ENCODE measurements around the gene A3GALT2.

DNA sequence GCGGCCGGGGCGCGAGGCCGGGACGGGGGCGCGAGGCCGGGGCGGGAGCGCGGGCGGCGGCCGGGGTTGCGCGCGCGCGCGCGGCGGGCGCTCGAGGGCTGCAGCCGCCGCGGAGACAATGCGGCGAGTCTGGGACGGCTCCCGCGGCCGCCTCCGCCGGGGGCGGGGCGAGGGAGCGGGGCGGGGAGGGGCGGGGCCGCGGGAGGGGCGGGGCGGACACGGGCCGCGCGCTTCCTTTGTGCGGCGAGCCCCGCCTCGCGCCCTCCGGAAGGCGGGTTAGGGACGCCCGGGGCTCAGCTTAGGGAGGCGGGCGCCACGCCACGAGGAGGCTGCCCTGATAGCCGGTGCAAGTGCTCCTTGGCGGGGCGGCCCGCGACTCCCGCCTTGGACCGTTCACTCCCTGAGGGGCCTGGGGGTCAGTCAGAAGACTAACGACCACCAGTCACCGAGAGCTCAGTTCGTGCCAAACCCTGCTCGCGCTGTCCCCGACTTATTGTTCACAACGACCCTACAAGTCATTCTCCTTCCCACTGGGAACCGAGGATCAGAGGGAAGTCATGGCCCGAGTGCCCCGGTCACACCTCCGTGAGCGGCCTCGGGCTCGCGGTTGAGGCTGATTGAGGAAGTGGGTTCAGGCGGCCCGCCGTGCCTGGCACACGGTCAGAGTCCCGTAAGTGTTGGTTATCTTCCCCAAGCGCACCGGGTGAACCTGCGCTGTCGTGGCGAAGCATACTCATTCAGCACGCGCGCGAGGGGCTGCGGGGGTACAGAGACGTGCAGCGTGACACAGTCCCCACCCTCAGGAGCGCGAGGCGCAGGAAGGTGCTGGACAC lies 29.1 kb upstream of the A3GALT2 start:
- TF ChIP-seq, protein P1, sequence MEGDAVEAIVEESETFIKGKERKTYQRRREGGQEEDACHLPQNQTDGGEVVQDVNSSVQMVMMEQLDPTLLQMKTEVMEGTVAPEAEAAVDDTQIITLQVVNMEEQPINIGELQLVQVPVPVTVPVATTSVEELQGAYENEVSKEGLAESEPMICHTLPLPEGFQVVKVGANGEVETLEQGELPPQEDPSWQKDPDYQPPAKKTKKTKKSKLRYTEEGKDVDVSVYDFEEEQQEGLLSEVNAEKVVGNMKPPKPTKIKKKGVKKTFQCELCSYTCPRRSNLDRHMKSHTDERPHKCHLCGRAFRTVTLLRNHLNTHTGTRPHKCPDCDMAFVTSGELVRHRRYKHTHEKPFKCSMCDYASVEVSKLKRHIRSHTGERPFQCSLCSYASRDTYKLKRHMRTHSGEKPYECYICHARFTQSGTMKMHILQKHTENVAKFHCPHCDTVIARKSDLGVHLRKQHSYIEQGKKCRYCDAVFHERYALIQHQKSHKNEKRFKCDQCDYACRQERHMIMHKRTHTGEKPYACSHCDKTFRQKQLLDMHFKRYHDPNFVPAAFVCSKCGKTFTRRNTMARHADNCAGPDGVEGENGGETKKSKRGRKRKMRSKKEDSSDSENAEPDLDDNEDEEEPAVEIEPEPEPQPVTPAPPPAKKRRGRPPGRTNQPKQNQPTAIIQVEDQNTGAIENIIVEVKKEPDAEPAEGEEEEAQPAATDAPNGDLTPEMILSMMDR (IDR thresholded peaks at IDR 0.05), result no peak
- TF ChIP-seq POLR2A (IDR thresholded peaks at IDR 0.05), result peak; percentile 46 to 73

Measured in uterus (tissue), 2 donors.